Hepatocyte (in vitro differentiated cells): ENCODE measurements around the gene PHKB.

Source experiments
- CTCF ChIP-seq: fragments of 200-600 bp; sonication (generic); IDR thresholded peaks from 2 replicates; pipeline ENCODE4 v1.5.1; 2016; ENCODE audit warnings: antibody characterized with exemption, mild to moderate bottlenecking; ENCODE audit not compliant: poor library complexity
- EZH2 ChIP-seq: fragments of 200-600 bp; sonication (generic); IDR thresholded peaks from 2 replicates; pipeline ENCODE4 v1.6.1; 2016; ENCODE audit warnings: antibody characterized with exemption, mild to moderate bottlenecking, borderline replicate concordance

GRCh38 chr16:47483616-47484015 is 22.5 kb downstream of the PHKB start:
- TF ChIP-seq CTCF (no peak), EZH2 (no peak)
